Subcutaneous adipose tissue (tissue), 4 donors: Measurements from ENCODE around the gene PARP16. TPM values are rescaled to one million over a fixed set of nuclear protein-coding genes. Genes with fewer than 3 reads are reported as not detected.

Experiments used
- CTCF ChIP-seq: fragments of 450-650 bp; IDR thresholded peaks from one replicate; pipeline ENCODE4 v1.5.1; 2016; ENCODE audit warnings: low read depth, mild to moderate bottlenecking, control low read depth, antibody characterized with exemption, moderate library complexity
- total RNA-seq, 4 donors: library from RNA; depleted of rRNA; stranded (reverse); fragments of >200 nt; gene quantifications; one replicate each; pipeline ENCODE4 v1.1.0, GENCODE V29; 2016

PARP16 gene
- total RNA-seq, 4 donors from 2014 or later, result 8.1 to 13.4 (median 11.0) TPM

GRCh38 chr15:65302061-65302460, 15.4 kb upstream of the PARP16 start:
- TF ChIP-seq CTCF, result no peak

GRCh38 chr15:65300924-65301441, 14.3 kb upstream of the PARP16 start:
- TF ChIP-seq CTCF, result no peak

GRCh38 chr15:65298731-65299130, 12.0 kb upstream of the PARP16 start:
- no peak for TF ChIP-seq CTCF

DNA sequence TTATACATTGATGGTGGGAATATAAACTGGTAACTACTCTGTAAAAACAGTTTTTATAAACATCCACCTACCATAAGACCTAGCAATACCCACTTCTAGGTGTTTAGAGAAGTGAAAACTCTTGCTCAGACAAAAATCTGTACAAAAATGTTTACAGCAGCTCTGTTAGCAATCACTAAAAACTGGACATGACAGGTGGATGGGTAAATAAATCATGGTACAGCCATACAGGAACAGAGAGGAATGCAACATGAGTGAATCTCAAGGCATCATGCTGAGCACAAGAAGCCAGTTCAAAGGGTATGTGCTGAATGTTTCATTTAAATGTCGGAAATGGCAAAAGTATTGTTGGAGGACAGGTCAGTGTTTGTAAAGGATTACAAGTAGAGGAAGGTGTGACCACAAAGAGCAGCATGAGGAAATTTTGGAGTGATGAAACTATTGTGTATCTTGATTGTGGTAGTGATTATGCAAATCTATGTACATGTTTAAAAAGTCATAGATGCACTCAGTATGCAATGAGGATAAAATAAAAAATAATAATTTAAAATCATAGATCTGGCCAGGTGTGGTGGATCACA, 6.3 kb upstream of the PARP16 start:
- TF ChIP-seq CTCF, result no peak

DNA sequence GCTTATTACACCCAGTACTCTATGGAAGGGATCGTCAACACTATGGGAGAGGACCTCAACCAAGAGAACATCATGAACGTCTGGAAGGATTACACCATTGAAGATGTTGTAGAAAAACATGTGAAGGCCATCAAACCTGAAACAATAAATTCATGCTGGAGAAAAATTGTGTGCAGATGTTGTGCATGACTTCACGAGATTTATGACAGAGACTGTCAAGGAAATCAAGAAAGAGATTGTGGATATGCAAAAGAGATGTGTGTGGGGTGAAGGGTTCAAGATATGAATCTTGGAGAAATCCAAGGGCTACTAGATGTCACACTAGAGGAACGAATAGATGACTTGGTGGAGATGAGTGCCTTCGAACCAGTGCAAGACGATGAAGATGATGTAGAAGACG, 3.5 kb upstream of the PARP16 start:
- TF ChIP-seq CTCF, result no peak

GRCh38 chr15:65289261-65289854, 2.7 kb upstream of the PARP16 start:
- no peak for TF ChIP-seq CTCF

- no peak for TF ChIP-seq CTCF
Measured at GRCh38 chr15:65287520-65287855, 805 bp upstream of the PARP16 start.
